ENCODE results near the gene RFPL3.

GRCh38 chr22:32353840-32354239, 3.8 kb upstream of the RFPL3 start:
- TF ChIP-seq CTCF (IDR thresholded peaks at IDR 0.05; ENCODE audit: low read depth, low read length) (no peak), MAX (IDR thresholded peaks at IDR 0.05; ENCODE audit: low read depth, low read length) (no peak)
